GM21528 (cell line): ENCODE results near the gene CHPF2.

Experiments
- ATAC-seq: cut with Tn5 transposase; IDR thresholded peaks from one replicate; pipeline ENCODE4 v1.9.1; 2021; ENCODE audit warnings: mild to moderate bottlenecking, moderate library complexity; ENCODE audit not compliant: unreplicated experiment, low FRiP score

CHPF2 gene

GRCh38 chr7:151204383-151205032 lies 27.8 kb upstream of the CHPF2 start:
- no peak for ATAC-seq

GRCh38 chr7:151205730-151206129 lies 26.6 kb upstream of the CHPF2 start:
- no peak for ATAC-seq

- ATAC-seq: no peak
Observed at GRCh38 chr7:151206914-151207313, 25.4 kb upstream of the CHPF2 start.

- no peak for ATAC-seq
Observed at GRCh38 chr7:151207315-151207714, 25.0 kb upstream of the CHPF2 start.

- no peak for ATAC-seq
Observed at GRCh38 chr7:151207804-151208203, 24.5 kb upstream of the CHPF2 start.

GRCh38 chr7:151208253-151208862 lies 23.9 kb upstream of the CHPF2 start:
- ATAC-seq: no peak

- ATAC-seq: no peak
Observed at GRCh38 chr7:151209588-151209987, 22.7 kb upstream of the CHPF2 start.

GRCh38 chr7:151210087-151210854 lies 22.0 kb upstream of the CHPF2 start, which contains the start of gene H2BK1:
Gene H2BK1 (minus strand): TSS chr7:151210488. CDS start chr7:151210318, 170 bp downstream.
- no peak for ATAC-seq

- no peak for ATAC-seq
Observed at GRCh38 chr7:151211155-151211772, 21.0 kb upstream of the CHPF2 start.

GRCh38 chr7:151212626-151213025 lies 19.7 kb upstream of the CHPF2 start:
- ATAC-seq: no peak

- ATAC-seq: no peak
Observed at GRCh38 chr7:151213826-151214225, 18.5 kb upstream of the CHPF2 start.

GRCh38 chr7:151215396-151215795 lies 16.9 kb upstream of the CHPF2 start:
- ATAC-seq: no peak

- ATAC-seq: no peak
Observed at GRCh38 chr7:151218170-151218569, 14.1 kb upstream of the CHPF2 start.

GRCh38 chr7:151223728-151224127 lies 8.6 kb upstream of the CHPF2 start:
- no peak for ATAC-seq

GRCh38 chr7:151225948-151226510 lies 6.3 kb upstream of the CHPF2 start:
- no peak for ATAC-seq

- no peak for ATAC-seq
Observed at GRCh38 chr7:151226560-151226874, 5.8 kb upstream of the CHPF2 start.

GRCh38 chr7:151226875-151227782 lies 5.2 kb upstream of the CHPF2 start, which contains the start of gene ABCF2:
Gene ABCF2 (minus strand): TSS chr7:151227205. CDS start chr7:151226458, 747 bp downstream.
- peak; percentile 98 for ATAC-seq

GRCh38 chr7:151228024-151228866 lies 4.0 kb upstream of the CHPF2 start:
- ATAC-seq: no peak

GRCh38 chr7:151229249-151229648 lies 3.0 kb upstream of the CHPF2 start:
- no peak for ATAC-seq
